Measurements from ENCODE around the gene EPO.

DNA sequence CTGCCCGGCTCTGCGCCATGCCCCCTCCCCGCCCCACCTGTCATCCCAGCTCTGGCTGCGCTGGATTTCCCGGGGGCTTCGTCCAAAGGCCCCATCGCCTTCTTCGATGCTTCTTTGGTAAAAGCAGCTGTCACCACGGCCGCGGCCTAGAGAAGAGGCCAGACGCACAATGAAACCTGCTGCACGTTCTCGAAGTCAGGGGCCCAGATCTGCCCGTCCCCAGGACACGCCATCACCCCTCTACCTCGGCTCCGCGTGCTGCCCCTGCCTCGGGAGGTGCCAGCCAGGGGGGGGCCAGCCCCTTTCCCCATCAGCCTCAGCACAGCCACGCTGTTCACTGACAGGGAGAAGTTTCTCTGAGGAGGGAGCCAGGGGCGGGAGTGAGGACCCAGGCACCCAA lies 33.0 kb upstream of the EPO start:
- TF ChIP-seq, protein P1, sequence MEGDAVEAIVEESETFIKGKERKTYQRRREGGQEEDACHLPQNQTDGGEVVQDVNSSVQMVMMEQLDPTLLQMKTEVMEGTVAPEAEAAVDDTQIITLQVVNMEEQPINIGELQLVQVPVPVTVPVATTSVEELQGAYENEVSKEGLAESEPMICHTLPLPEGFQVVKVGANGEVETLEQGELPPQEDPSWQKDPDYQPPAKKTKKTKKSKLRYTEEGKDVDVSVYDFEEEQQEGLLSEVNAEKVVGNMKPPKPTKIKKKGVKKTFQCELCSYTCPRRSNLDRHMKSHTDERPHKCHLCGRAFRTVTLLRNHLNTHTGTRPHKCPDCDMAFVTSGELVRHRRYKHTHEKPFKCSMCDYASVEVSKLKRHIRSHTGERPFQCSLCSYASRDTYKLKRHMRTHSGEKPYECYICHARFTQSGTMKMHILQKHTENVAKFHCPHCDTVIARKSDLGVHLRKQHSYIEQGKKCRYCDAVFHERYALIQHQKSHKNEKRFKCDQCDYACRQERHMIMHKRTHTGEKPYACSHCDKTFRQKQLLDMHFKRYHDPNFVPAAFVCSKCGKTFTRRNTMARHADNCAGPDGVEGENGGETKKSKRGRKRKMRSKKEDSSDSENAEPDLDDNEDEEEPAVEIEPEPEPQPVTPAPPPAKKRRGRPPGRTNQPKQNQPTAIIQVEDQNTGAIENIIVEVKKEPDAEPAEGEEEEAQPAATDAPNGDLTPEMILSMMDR (IDR thresholded peaks at IDR 0.05) = no peak
- TF ChIP-seq POLR2A (IDR thresholded peaks at IDR 0.05) = no peak

Data from esophagus squamous epithelium (tissue), 4 donors.